Erythroblast (primary cell): ENCODE measurements around the gene PGBD2.

ENCODE experiments used
- GATA1 ChIP-seq: IDR thresholded peaks from 2 replicates; pipeline ENCODE4 v1.6.1; 2011; ENCODE audit warnings: low read depth, mild to moderate bottlenecking, control low read depth, low read length, moderate library complexity
- POLR2A ChIP-seq: IDR thresholded peaks from 2 replicates; pipeline ENCODE4 v1.6.1; 2011; ENCODE audit warnings: mild to moderate bottlenecking, low read length

DNA sequence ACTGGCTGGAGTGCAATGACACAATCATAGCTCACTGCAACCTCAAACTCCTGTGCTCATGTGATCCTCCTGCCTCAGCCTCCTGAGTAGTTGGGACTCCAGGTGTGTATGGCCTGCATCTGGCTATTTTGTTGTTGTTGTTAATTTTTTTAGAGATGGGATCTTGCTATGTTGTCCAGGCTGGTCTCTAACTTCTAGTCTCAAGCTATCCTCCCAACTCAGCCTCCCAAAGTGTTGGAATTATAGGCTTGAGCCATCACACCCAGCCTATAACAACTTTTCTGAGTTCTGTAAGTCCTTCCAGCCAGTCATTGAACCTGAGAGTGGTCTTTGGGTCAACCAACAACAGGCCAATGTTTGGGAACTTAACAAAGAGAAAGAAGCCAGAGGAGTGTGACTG, 11.2 kb upstream of the PGBD2 start:
- TF ChIP-seq POLR2A (no peak), GATA1 (no peak)
